Adrenal gland (tissue), 5 donors: ENCODE results near the gene TDRD9.

Experiments
- POLR2A ChIP-seq, 2 donors: fragments of 450-650 bp; IDR thresholded peaks; one replicate each; pipeline ENCODE4 v1.6.1; 2017; ENCODE audit warnings: antibody characterized with exemption in 2 of 2, mild to moderate bottlenecking in 2 of 2, moderate library complexity in 1 of 2
- TF ChIP-seq, protein P1 (sequence below), 6 experiments: fragments of 450-650 bp in 4 of 6; fragments of 200-600 bp in 2 of 6; sonication (generic) in 1 of 6; IDR thresholded peaks; 1 replicate in 5 of 6; 2 replicates in 1 of 6; pipeline versions ENCODE4 v1.5.1 to v1.8.0; 2016 to 2021; ENCODE audit warnings: antibody characterized with exemption in 6 of 6, mild to moderate bottlenecking in 2 of 6, moderate library complexity in 1 of 6
- donor health status: DM: no; HTN: no; CAD: no.

DNA sequence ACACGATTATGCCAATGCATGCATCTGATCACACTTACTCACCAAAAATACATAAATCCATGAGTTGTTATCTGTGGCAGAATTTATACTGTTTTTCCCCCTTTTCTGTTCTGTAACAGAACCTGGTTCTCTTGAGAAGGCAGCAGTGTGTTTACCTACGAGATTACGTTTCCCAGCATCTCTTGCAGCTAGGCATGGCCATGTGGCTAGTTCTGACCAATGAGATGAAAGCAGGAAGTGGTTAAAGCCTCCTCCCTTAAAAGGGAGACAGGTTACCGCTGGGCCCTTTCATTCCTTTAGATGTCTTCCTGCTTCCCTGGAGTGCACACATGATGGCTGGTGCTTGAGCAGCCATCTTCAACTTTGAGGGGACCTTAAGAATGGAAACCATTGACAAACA is 145.5 kb downstream of the TDRD9 start:
- TF ChIP-seq, protein P1, sequence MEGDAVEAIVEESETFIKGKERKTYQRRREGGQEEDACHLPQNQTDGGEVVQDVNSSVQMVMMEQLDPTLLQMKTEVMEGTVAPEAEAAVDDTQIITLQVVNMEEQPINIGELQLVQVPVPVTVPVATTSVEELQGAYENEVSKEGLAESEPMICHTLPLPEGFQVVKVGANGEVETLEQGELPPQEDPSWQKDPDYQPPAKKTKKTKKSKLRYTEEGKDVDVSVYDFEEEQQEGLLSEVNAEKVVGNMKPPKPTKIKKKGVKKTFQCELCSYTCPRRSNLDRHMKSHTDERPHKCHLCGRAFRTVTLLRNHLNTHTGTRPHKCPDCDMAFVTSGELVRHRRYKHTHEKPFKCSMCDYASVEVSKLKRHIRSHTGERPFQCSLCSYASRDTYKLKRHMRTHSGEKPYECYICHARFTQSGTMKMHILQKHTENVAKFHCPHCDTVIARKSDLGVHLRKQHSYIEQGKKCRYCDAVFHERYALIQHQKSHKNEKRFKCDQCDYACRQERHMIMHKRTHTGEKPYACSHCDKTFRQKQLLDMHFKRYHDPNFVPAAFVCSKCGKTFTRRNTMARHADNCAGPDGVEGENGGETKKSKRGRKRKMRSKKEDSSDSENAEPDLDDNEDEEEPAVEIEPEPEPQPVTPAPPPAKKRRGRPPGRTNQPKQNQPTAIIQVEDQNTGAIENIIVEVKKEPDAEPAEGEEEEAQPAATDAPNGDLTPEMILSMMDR (IDR thresholded peaks at IDR 0.05): no peak
- TF ChIP-seq POLR2A (IDR thresholded peaks at IDR 0.05): no peak
